Neural progenitor cell (in vitro differentiated cells): ENCODE data around the gene FGD6.

Source experiments
- CTCF ChIP-seq: fragments of 200-600 bp; sonication (generic); IDR thresholded peaks from 2 replicates; pipeline ENCODE4 v1.5.1; 2017; ENCODE audit warnings: antibody characterized with exemption, mild to moderate bottlenecking
- EZH2 ChIP-seq: fragments of 200-600 bp; sonication (generic); IDR thresholded peaks from 2 replicates; pipeline ENCODE4 v1.6.1; 2017; ENCODE audit warnings: antibody characterized with exemption, mild to moderate bottlenecking, moderate library complexity
- EZH2phosphoT487 ChIP-seq: fragments of 200-600 bp; sonication (generic); IDR thresholded peaks from 2 replicates; pipeline ENCODE4 v1.6.1; 2017; ENCODE audit warnings: antibody characterized with exemption

DNA sequence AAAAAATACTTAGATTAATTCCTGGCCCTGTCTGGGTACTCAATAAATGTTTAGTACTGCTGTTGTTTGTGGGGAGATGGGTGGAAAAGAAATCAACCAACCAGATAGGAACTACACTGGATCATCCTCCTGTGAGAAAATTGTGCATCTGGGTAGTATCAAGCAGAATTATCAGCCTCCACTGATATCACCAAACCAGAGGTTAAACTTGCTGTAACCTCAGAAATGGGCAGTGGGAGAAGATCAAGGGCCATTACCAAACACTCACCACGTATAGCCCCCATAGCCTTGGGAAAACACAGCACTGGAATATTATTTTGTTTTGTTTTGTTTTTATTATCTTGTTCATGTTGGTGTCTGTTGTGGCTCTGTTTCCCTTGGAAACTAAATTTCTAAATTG, 20.0 kb upstream of the FGD6 start:
- TF ChIP-seq CTCF (no peak), EZH2phosphoT487 (no peak), EZH2 (no peak)
